Ovary (tissue), 3 donors: ENCODE data around the gene TGDS.
A peak's percentile ranks its signal among the peaks of the same experiment; 100 is the strongest.

Experiments
- EP300 ChIP-seq: sonication (generic); formaldehyde crosslinking; IDR thresholded peaks from one replicate; pipeline ENCODE4 v1.6.1; 2017; ENCODE audit warnings: antibody characterized with exemption
- POLR2A ChIP-seq: fragments of 450-650 bp; IDR thresholded peaks from one replicate; pipeline ENCODE4 v1.6.1; 2017; ENCODE audit warnings: antibody characterized with exemption, mild to moderate bottlenecking, moderate library complexity
- TF ChIP-seq, protein P1 (sequence below), 3 donors: fragments of 450-650 bp in 2 of 3; fragments of 200-600 bp in 1 of 3; IDR thresholded peaks; one replicate each; pipeline versions ENCODE4 v1.5.1 to v1.8.0; 2016 to 2022; ENCODE audit warnings: antibody characterized with exemption in 3 of 3, mild to moderate bottlenecking in 1 of 3
- donor health status: DM: no; HTN: no; CAD: no.

GRCh38 chr13:94617389-94618000 lies 21.5 kb upstream of the TGDS start:
- TF ChIP-seq, protein P1, sequence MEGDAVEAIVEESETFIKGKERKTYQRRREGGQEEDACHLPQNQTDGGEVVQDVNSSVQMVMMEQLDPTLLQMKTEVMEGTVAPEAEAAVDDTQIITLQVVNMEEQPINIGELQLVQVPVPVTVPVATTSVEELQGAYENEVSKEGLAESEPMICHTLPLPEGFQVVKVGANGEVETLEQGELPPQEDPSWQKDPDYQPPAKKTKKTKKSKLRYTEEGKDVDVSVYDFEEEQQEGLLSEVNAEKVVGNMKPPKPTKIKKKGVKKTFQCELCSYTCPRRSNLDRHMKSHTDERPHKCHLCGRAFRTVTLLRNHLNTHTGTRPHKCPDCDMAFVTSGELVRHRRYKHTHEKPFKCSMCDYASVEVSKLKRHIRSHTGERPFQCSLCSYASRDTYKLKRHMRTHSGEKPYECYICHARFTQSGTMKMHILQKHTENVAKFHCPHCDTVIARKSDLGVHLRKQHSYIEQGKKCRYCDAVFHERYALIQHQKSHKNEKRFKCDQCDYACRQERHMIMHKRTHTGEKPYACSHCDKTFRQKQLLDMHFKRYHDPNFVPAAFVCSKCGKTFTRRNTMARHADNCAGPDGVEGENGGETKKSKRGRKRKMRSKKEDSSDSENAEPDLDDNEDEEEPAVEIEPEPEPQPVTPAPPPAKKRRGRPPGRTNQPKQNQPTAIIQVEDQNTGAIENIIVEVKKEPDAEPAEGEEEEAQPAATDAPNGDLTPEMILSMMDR (IDR thresholded peaks at IDR 0.05), result peak in 2 of 3 donors; percentile 32 to 67
- TF ChIP-seq POLR2A, result no peak
- no peak for TF ChIP-seq EP300
